ENCODE data around the gene INHA.

The INHA gene

GRCh38 chr2:219537657-219538488 lies 34.2 kb upstream of the INHA start (continued):
- TF ChIP-seq CREB5 (CRISPR knock-in tag; IDR thresholded peaks at IDR 0.05; ENCODE audit: low read depth), result no peak

- no peak for ATAC-seq
These were observed 33.6 kb upstream of the INHA start for GRCh38 chr2:219538504-219538951.

GRCh38 chr2:219538956-219539788 lies 32.9 kb upstream of the INHA start:
- no peak for ATAC-seq
- TF ChIP-seq ZFP30 (CRISPR knock-in tag; IDR thresholded peaks at IDR 0.05) (no peak), OSR1 (CRISPR knock-in tag; IDR thresholded peaks at IDR 0.05) (no peak), GLIS3 (CRISPR knock-in tag; IDR thresholded peaks at IDR 0.05) (no peak), ISL1 (CRISPR knock-in tag; IDR thresholded peaks at IDR 0.05) (no peak)
- TF ChIP-seq, protein P1, sequence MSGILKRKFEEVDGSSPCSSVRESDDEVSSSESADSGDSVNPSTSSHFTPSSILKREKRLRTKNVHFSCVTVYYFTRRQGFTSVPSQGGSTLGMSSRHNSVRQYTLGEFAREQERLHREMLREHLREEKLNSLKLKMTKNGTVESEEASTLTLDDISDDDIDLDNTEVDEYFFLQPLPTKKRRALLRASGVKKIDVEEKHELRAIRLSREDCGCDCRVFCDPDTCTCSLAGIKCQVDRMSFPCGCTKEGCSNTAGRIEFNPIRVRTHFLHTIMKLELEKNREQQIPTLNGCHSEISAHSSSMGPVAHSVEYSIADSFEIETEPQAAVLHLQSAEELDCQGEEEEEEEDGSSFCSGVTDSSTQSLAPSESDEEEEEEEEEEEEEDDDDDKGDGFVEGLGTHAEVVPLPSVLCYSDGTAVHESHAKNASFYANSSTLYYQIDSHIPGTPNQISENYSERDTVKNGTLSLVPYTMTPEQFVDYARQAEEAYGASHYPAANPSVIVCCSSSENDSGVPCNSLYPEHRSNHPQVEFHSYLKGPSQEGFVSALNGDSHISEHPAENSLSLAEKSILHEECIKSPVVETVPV (CRISPR knock-in tag; IDR thresholded peaks at IDR 0.05), result no peak

More at GRCh38 chr2:219538504-219538951, 33.6 kb upstream of the INHA start:
- TF ChIP-seq, protein P1 (CRISPR knock-in tag; IDR thresholded peaks at IDR 0.05), result no peak
- TF ChIP-seq ZNF70 (CRISPR knock-in tag; IDR thresholded peaks at IDR 0.05), result no peak
- TF ChIP-seq OSR1 (CRISPR knock-in tag; IDR thresholded peaks at IDR 0.05), result no peak
- TF ChIP-seq ISL1 (CRISPR knock-in tag; IDR thresholded peaks at IDR 0.05), result no peak
- no peak for TF ChIP-seq ZFP30 (CRISPR knock-in tag; IDR thresholded peaks at IDR 0.05)
- no peak for TF ChIP-seq TCF4 (CRISPR knock-in tag; IDR thresholded peaks at IDR 0.05; ENCODE audit: borderline replicate concordance)
- no peak for TF ChIP-seq PPARA (CRISPR knock-in tag; IDR thresholded peaks at IDR 0.05; ENCODE audit: borderline replicate concordance)
- TF ChIP-seq, protein P2, sequence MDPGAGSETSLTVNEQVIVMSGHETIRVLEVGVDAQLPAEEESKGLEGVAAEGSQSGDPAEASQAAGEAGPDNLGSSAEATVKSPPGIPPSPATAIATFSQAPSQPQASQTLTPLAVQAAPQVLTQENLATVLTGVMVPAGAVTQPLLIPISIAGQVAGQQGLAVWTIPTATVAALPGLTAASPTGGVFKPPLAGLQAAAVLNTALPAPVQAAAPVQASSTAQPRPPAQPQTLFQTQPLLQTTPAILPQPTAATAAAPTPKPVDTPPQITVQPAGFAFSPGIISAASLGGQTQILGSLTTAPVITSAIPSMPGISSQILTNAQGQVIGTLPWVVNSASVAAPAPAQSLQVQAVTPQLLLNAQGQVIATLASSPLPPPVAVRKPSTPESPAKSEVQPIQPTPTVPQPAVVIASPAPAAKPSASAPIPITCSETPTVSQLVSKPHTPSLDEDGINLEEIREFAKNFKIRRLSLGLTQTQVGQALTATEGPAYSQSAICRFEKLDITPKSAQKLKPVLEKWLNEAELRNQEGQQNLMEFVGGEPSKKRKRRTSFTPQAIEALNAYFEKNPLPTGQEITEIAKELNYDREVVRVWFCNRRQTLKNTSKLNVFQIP (CRISPR knock-in tag; IDR thresholded peaks at IDR 0.05; ENCODE audit: borderline replicate concordance, low read depth), result no peak
- no peak for TF ChIP-seq RARB (CRISPR knock-in tag; IDR thresholded peaks at IDR 0.05)
- TF ChIP-seq, protein P3, sequence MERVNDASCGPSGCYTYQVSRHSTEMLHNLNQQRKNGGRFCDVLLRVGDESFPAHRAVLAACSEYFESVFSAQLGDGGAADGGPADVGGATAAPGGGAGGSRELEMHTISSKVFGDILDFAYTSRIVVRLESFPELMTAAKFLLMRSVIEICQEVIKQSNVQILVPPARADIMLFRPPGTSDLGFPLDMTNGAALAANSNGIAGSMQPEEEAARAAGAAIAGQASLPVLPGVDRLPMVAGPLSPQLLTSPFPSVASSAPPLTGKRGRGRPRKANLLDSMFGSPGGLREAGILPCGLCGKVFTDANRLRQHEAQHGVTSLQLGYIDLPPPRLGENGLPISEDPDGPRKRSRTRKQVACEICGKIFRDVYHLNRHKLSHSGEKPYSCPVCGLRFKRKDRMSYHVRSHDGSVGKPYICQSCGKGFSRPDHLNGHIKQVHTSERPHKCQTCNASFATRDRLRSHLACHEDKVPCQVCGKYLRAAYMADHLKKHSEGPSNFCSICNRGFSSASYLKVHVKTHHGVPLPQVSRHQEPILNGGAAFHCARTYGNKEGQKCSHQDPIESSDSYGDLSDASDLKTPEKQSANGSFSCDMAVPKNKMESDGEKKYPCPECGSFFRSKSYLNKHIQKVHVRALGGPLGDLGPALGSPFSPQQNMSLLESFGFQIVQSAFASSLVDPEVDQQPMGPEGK (CRISPR knock-in tag; IDR thresholded peaks at IDR 0.05; ENCODE audit: borderline replicate concordance), result no peak
- no peak for TF ChIP-seq CREB5 (CRISPR knock-in tag; IDR thresholded peaks at IDR 0.05; ENCODE audit: low read depth)
- no peak for TF ChIP-seq ZFP3 (CRISPR knock-in tag; IDR thresholded peaks at IDR 0.05)
- no peak for TF ChIP-seq ARNTL (CRISPR knock-in tag; IDR thresholded peaks at IDR 0.05; ENCODE audit: borderline replicate concordance, low read depth)
